Urothelium cell line (cell line): ENCODE data around the gene ANKH.

Source experiments
- DNase-seq: peaks from one replicate; pipeline ENCODE4 v3.0.0; 2011; ENCODE audit warnings: low spot score, mixed read lengths
- FAIRE-seq: peaks from 2 replicates; lab custom pipeline; 2011; peaks lifted over from hg19 to GRCh38; lab: Jason Lieb, UNC

ANKH gene

DNA sequence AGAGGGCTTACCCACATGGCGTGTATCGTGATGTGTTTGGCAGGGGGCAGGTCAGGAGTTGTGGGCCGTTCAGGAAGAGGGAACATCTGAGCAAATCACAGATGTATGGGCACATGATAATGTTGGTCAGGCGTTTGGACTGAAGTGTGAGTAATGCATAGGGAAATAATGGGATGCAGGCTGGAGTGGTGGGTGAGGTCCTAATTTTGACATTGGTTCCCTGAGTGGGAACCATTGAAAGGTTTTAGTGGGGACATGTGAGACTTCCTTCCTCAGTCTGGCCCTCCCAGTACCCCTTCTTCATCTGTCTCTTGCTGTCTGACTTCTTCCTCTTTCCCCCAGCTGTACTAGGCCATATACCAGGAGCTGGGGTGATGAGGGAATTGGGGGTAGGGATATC, 199.5 kb downstream of the ANKH start:
- FAIRE-seq = no peak

DNA sequence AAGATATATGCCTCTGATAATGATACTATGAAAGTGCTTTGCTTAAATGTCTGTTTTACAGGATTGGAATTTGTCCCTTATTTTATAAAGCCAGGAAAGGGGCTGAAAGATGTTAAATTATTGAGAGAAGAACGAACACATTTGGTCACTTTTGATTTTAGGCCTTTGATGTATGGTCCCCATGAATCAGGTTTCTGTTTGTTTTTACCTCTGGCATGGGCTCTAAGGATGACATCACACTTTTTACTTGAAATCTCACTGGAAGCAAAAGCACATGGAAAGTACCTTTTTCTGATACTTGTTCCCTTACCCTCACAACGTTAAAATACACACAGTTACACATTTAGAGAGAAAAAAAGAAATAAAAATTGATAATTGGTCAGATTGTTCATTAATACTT, 200.2 kb downstream of the ANKH start:
- FAIRE-seq (no peak), DNase-seq (no peak)

More for the DNA sequence above, 199.5 kb downstream of the ANKH start:
- DNase-seq = no peak

- FAIRE-seq (no peak), DNase-seq (no peak)
Measured at GRCh38 chr5:14669975-14670374, 201.6 kb downstream of the ANKH start.

DNA sequence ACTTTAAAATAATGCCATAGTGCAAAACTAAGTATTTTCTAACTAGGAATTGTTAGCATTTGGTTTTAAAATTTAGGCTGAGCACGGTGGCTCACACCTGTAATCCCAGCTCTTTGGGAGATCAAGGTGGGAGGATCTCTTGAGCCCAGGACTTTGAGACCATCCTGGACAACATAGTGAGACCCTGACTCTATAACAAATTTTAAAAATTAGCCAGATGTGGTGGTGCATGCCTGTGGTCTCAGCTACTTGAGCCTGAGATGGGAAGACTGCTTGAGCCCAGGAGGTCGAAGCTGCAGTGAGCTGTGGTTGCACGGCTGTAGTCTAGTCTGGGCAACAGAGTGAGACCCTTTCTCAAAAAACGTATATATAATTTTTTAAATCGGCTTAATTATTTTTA, 202.2 kb downstream of the ANKH start:
- FAIRE-seq (no peak), DNase-seq (no peak)

GRCh38 chr5:14668181-14668591, 203.4 kb downstream of the ANKH start:
- FAIRE-seq (no peak), DNase-seq (no peak)

GRCh38 chr5:14667770-14668169, 203.8 kb downstream of the ANKH start:
- no peak for FAIRE-seq
- no peak for DNase-seq

DNA sequence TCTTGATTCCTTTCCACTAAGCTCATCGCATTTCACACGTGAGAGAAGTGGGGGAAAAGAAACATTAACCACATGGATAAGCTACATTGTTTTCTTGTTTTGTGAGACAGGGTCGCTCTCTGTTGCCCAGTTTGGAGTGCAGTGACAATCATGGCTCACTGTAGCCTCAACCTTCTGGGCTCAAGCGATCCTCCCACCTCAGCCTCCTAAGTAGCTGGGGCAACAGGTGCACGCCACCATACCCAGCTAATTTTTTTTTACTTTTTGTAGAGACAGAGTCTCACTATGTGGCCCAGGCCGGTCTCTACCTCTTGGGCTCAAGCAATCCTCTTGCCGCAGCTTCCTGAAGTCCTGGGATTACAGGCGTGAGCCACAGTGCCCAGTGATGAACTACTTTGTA, 204.3 kb downstream of the ANKH start:
- FAIRE-seq (no peak), DNase-seq (no peak)

DNA sequence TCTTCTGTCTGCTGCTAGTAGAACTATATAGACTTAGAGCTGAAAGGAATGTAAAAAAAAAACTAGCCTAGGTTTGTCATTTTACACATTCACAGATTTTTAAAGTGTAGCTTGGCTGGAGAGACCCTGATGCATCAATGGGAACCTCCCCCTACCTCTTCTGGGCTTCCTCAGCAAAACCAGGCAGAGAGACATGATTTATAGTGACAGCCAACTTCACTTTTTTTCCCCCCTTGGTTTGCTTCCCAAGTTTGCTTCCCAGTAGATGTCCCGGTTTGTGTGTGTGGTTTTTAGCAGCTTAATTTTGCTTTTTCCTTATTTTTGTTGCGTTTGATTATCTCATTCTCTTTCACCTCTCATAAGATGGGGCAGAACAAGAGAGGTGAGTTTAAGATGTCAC, 205.2 kb downstream of the ANKH start:
- FAIRE-seq (no peak), DNase-seq (no peak)

DNA sequence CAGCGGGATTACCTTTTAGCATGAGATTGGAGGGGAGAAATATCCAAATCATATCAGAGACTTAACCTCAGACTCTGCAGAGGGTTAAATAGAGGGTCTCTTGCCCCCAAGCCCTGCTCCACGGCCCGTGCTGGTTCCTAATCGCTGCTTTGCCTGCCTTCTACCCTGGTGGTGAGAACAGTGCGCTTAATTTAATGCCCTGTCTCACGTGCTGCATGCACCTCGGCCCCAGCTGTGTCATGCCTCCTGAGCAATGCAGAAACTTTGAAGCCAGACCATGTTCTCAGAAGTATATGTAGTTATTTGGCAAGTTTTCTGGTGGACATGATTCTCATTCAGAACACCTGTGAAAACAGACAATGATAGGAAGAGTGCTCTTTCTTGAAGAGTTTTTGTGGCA, 205.6 kb downstream of the ANKH start:
- FAIRE-seq = no peak
- peak; percentile 46 for DNase-seq

GRCh38 chr5:14665101-14665822, 206.3 kb downstream of the ANKH start:
- DNase-seq (peak; percentile 58), FAIRE-seq (no peak)

DNA sequence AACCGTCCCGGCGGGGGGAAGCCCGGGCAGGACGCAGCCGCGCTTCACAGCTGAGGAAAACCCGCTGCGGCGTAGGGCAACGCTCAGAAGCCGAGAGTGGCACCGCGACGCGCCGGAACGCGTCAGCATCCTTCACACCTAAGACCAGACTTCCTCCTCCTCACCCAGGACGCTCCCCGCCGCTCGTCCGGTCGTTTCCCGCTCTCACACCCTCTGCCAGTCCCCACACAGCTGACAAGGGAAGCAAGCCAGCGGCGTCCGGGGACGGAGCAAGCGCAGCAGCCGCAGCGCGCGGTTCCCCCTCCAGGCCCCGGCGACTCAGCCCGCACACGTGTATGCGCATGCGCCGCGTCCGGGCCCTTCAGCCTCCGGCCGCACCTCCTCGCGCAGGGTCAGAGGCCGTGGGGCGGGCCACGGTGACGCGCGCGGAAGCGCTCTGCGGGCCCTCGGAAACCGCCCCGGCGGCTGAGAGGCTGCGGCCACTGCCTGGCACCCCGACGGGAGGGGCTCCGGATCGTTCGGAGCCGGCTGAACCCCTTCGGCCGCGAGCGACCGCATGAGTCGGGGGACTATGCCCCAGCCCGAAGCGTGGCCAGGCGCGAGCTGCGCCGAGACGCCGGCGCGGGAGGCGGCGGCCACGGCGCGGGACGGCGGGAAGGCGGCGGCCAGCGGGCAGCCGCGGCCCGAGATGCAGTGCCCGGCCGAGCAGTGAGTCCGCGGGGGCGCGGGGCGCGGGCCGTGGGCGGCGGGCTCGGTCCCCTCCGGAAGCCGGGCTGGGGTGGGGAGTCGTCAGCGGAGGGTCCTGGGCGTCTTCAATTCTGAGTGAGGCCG, 207.1 kb downstream of the ANKH start, which contains the start of gene OTULIN:
OTULIN (plus strand) TSS at position 449 of the 831 bp plus-strand sequence; CDS start at position 557, 108 bp downstream.
- DNase-seq = peak; percentile 99
- peak; percentile 66 for FAIRE-seq

- FAIRE-seq (no peak), DNase-seq (peak; percentile 50)
Measured at GRCh38 chr5:14663734-14664269, 207.8 kb downstream of the ANKH start.

DNA sequence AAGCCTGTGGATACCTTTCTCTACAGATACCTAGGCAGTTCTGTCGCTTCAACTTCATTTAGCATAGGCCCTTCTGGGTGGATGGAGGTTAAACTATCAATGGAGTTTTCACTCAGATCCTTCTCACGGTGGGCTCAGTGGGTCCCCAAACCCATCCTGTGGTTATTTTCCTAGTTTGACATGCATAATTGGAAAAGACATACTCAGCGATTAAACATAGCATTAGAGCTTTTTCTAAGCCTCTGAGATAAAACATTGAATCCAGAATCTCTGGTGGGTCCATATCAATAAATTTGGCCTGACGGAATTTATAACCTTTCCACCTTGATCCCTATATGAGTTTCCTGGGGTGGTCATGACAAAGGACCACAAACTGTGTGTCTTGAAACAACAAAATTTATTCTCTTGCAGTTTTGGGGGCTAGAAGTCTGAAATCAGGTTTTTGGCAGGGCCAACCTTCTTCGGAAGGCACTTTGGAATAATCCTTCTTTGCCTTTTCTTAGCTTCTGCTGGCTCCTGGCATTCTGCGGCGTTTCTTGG, 208.8 kb downstream of the ANKH start:
- no peak for DNase-seq
- FAIRE-seq = no peak

- FAIRE-seq = no peak
- DNase-seq = no peak
Measured at GRCh38 chr5:14660833-14661232, 210.7 kb downstream of the ANKH start.

DNA sequence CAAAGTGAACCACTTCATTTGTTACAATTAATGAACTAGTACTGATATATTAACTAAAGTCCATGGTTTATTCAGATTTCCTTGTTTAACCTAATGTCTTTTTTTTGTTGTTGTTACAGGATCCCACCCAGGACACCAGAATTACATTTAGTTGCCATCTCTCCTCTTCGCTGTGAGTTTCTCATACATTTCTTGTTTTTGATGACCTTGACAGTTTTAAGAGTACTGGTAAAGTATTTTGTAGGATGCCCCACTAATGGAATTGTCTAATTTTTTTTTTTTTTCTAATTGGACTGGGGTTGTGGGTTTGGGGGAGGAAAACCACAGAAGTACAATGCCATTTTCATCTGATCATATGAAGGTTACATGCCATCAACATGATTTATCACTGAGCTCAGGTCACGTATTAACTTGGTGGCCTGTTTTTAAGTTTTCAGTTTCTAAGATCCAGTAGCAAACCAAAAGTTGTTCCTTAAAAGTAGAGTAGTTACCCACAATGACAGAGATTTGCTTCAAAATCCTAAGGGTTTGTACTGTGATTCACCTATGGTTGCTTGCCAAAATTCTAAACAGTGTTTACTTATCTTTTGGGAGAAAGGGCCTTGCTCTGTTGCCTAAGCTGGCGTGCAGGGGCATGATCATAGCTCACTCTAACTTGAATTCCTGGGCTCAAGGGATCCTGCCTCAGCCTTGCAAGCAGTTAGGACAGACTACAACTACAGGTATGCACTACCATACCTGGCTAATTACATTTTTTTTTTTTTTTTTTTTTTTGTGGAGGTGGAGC, 211.6 kb downstream of the ANKH start:
- DNase-seq (no peak), FAIRE-seq (no peak)

GRCh38 chr5:14656898-14657297, 214.7 kb downstream of the ANKH start:
- DNase-seq (no peak), FAIRE-seq (no peak)

GRCh38 chr5:14655146-14655741, 216.3 kb downstream of the ANKH start:
- FAIRE-seq (no peak), DNase-seq (no peak)
